Ishikawa (cell line): ENCODE measurements around the gene FLT1.

Experiments
- CEBPB ChIP-seq: IDR thresholded peaks from 2 replicates; pipeline ENCODE4 v1.6.1; 2012
- CREB1 ChIP-seq: IDR thresholded peaks from 2 replicates; pipeline ENCODE4 v1.6.1; 2012; ENCODE audit warnings: low read depth
- EGR1 ChIP-seq: IDR thresholded peaks from 2 replicates; pipeline ENCODE4 v1.6.1; 2012
- EP300 ChIP-seq: IDR thresholded peaks from 2 replicates; pipeline ENCODE4 v1.6.1; 2012; ENCODE audit warnings: borderline replicate concordance
- FOXM1 ChIP-seq: IDR thresholded peaks from 2 replicates; pipeline ENCODE4 v1.6.1; 2012; ENCODE audit warnings: low read depth, borderline replicate concordance
- NFIC ChIP-seq: IDR thresholded peaks from 2 replicates; pipeline ENCODE4 v1.6.1; 2012
- RAD21 ChIP-seq: IDR thresholded peaks from 2 replicates; pipeline ENCODE4 v1.6.1; 2012; ENCODE audit warnings: low read depth
- TAF1 ChIP-seq: IDR thresholded peaks from 2 replicates; pipeline ENCODE4 v1.6.1; 2012; ENCODE audit warnings: low read depth, mild to moderate bottlenecking
- TCF12 ChIP-seq: IDR thresholded peaks from 2 replicates; pipeline ENCODE4 v1.6.1; 2012; ENCODE audit warnings: low read depth
- TEAD4 ChIP-seq: IDR thresholded peaks from 2 replicates; pipeline ENCODE4 v1.6.1; 2012
- YY1 ChIP-seq: IDR thresholded peaks from 2 replicates; pipeline ENCODE4 v1.6.1; 2012; ENCODE audit warnings: low read depth
- ZBTB7A ChIP-seq: IDR thresholded peaks from 2 replicates; pipeline ENCODE4 v1.6.1; 2012; ENCODE audit warnings: low read depth
- TF ChIP-seq, protein P1 (sequence below): IDR thresholded peaks from 2 replicates; pipeline ENCODE4 v1.6.1; 2012
- TF ChIP-seq, protein P2 (sequence below): IDR thresholded peaks from 2 replicates; pipeline ENCODE4 v1.6.1; 2012; ENCODE audit warnings: low read depth, mild to moderate bottlenecking
- TF ChIP-seq, protein P3 (sequence below): IDR thresholded peaks from 2 replicates; pipeline ENCODE4 v1.6.1; 2012

FLT1 gene

DNA sequence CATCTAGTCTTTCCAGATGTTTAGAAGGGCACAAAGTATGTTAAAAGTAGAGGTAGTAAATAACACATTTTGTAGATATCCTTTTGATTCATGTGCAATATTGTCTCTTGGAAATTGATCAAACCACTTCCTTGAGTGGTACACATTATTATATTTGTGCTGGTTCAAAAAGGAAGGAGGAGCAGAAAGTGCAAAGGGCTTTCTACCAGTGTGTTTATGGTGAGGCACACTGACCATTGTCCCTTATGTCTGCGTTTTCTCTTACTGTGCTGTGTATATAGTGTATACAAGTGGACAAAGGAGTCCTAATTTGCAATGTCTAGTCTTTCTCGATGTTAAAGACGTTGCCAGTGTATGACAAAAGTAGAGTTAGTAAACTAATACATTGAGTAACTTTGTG lies 41.4 kb upstream of the FLT1 start:
- TF ChIP-seq CEBPB: no peak

DNA sequence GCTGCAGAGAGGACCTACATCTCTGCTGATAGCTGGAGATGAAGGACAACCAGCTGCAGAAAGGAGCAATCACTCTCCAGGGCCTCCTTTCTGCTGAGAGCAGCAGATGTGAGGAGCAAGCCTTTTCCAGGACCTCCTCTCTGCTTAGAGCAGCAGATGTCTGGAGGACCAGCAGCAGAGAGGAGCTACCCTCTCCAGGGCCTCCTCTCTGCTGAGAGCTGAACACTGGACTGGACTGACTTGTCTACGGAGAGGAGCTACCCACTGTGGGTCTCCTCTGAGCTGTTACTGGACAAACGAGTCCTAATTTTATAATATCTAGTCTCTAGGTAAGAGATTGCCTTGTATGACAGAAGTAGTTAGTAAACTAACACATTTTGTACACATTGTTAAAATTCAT lies 40.8 kb upstream of the FLT1 start:
- TF ChIP-seq, protein P1, sequence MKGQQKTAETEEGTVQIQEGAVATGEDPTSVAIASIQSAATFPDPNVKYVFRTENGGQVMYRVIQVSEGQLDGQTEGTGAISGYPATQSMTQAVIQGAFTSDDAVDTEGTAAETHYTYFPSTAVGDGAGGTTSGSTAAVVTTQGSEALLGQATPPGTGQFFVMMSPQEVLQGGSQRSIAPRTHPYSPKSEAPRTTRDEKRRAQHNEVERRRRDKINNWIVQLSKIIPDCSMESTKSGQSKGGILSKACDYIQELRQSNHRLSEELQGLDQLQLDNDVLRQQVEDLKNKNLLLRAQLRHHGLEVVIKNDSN: no peak
- TF ChIP-seq CREB1 (no peak), CEBPB (no peak), TAF1 (no peak), NFIC (no peak), EP300 (no peak), ZBTB7A (no peak), TCF12 (no peak), RAD21 (no peak), TEAD4 (no peak), YY1 (no peak), FOXM1 (no peak), EGR1 (no peak)
- TF ChIP-seq, protein P2, sequence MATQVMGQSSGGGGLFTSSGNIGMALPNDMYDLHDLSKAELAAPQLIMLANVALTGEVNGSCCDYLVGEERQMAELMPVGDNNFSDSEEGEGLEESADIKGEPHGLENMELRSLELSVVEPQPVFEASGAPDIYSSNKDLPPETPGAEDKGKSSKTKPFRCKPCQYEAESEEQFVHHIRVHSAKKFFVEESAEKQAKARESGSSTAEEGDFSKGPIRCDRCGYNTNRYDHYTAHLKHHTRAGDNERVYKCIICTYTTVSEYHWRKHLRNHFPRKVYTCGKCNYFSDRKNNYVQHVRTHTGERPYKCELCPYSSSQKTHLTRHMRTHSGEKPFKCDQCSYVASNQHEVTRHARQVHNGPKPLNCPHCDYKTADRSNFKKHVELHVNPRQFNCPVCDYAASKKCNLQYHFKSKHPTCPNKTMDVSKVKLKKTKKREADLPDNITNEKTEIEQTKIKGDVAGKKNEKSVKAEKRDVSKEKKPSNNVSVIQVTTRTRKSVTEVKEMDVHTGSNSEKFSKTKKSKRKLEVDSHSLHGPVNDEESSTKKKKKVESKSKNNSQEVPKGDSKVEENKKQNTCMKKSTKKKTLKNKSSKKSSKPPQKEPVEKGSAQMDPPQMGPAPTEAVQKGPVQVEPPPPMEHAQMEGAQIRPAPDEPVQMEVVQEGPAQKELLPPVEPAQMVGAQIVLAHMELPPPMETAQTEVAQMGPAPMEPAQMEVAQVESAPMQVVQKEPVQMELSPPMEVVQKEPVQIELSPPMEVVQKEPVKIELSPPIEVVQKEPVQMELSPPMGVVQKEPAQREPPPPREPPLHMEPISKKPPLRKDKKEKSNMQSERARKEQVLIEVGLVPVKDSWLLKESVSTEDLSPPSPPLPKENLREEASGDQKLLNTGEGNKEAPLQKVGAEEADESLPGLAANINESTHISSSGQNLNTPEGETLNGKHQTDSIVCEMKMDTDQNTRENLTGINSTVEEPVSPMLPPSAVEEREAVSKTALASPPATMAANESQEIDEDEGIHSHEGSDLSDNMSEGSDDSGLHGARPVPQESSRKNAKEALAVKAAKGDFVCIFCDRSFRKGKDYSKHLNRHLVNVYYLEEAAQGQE: no peak
- TF ChIP-seq, protein P3, sequence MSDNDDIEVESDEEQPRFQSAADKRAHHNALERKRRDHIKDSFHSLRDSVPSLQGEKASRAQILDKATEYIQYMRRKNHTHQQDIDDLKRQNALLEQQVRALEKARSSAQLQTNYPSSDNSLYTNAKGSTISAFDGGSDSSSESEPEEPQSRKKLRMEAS: no peak

DNA sequence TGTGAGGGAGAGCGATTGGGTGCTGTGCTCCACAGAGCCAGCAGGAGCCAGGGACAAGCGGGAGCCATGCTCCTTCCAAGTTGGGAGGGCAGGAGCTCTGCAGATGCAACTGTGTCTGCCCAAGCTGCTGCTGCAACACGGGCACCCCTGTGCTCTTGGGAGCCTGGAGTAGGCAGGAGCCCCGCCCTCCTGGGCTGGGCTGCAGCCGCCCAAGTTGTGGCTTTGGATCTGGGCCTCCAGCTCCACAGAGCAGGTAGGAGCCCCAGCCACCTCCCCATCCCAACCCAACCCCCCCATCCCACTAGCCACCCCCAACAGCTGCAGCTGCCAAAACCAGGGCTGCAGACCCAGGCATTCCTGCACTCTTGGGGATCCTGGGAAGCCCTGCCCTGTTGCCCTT lies 39.9 kb upstream of the FLT1 start:
- no peak for TF ChIP-seq ZBTB7A

DNA sequence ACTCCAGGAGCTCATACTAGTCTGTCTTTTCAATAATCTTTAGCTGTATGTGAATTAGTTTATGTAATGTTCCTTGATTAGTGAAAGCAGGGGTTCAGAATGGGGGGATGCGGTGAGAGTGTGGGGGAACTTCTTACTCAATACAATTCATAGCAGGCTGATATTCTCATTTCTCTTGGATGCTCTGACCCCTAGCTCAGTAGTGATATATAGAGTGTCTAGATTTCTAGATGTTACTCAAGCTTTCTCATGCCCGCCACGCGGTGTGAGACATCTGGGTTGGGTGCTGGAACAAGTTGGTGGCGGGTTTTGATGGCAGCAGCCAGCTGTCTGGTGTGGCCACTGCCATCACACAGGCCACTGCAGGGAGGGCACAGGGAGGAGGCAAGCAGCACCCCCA lies 39.3 kb upstream of the FLT1 start:
- TF ChIP-seq CREB1 (no peak), ZBTB7A (no peak)

DNA sequence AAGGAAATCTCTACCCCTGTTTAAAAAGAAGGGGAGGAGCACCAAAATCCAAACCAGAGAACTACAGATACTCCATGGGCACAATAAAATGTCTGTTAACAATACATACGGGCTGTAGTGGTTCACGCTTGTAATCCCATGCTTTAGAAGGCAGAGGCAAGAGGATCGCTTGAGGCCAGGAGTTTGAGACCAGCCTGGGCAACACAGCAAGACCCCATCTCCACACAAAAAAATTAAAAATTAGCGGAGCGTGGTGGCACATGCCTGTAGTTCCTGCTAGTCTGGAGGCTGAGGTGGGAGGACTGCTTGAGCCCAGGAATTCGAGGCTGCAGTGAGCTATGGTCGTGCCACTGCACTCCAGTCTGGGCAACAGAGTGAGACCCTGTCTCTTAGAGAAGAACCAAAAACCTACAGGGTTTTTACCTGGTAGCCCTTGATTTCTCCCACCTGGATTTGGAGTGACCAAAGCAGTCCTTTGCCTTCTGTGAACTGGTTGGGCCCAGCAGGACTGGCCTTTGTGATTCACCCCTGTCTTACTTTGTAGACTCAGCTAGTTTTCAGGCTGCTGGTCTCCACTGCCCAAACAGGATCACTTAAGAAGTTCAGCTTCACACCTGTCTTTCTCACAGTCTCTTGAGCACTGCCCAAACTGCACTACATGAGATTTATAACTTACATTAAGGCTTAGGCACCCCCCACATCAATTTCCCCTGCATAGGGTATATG lies 38.7 kb upstream of the FLT1 start:
- TF ChIP-seq CEBPB (no peak), TCF12 (no peak), CREB1 (no peak), YY1 (no peak), TAF1 (no peak), EGR1 (no peak)
- TF ChIP-seq, protein P1: no peak

DNA sequence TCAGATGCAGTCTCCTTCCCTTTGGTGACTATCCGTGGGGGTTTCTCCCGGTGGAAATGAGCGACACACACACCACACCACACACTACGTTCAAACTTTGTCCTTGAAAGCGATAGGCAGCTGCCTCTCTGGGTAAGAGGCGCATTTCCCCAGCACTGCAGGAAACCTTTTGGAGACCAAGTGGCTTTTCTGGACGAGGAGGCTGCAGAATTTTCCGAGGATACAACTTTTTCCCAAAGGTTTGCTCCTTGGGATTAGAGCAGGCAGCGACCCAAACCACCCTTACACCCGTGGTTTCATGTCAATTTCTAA lies 38.2 kb upstream of the FLT1 start:
- TF ChIP-seq TEAD4 (no peak), FOXM1 (no peak), EP300 (no peak), CEBPB (no peak), TCF12 (no peak)
- TF ChIP-seq, protein P2: no peak
- TF ChIP-seq, protein P1: no peak

DNA sequence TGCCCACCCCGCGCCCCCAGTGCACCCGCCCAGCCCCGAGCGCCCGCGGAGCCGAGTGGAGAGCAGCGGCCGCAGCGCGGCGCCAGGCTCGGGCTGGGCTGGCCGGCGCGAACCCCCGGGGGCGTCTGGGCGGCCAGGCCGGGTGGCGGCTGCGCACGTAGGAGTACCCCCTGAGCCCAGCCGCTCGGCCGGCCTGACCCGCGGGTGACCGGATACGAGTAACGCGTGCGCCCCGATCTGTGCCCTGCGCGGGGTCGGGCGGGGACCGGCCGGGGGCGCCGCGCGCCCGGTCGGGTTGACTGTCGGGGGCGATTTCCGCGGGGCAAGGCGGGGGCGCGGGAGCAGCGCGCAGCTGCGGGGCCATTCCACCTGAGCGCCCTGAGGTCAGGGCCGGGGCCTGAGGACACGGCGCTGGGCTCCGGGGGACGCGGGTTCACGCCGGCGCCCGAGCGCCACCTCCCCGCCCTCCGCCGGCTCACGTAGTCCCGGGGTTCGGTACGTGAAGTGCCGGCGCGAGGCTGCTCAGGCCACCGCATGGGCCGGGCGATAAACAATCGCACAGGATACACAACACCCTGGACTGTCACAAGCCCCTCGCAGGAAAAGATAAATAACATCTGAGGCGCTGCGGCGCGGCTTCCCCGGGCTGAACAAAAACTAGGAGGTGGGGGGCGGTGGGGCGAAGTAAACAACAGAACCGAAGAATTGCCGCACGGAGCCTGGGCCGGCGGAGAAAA lies 37.6 kb upstream of the FLT1 start:
- TF ChIP-seq, protein P2: no peak
- TF ChIP-seq, protein P1: no peak
- TF ChIP-seq CEBPB (no peak), ZBTB7A (no peak), NFIC (no peak), TEAD4 (no peak)
- TF ChIP-seq, protein P3: no peak
